K562 (cell line): Measurements from ENCODE around the gene HIPK1. TPM values are rescaled to one million over a fixed set of nuclear protein-coding genes. Genes with fewer than 3 reads are reported as not detected.
A peak's percentile ranks its signal among the peaks of the same experiment; 100 is the strongest.

Experiments
- CHAMP1 ChIP-seq: fragments of 450-650 bp; IDR thresholded peaks from 2 replicates; pipeline ENCODE4 v1.6.1; 2016; ENCODE audit warnings: mild to moderate bottlenecking
- CUX1 ChIP-seq: fragments of 200-800 bp; sonication (Bioruptor generic); IDR thresholded peaks from 2 replicates; pipeline ENCODE4 v1.6.1; 2016; ENCODE audit warnings: missing genetic modification characterization, missing compliant biosample characterization
- DEAF1 ChIP-seq: fragments of 450-650 bp; formaldehyde crosslinking; IDR thresholded peaks from 2 replicates; pipeline ENCODE4 v1.4.0; 2020; ENCODE audit warnings: mild to moderate bottlenecking, moderate library complexity
- E2F4 ChIP-seq: sonication (generic); formaldehyde crosslinking; IDR thresholded peaks from 2 replicates; pipeline ENCODE4 v1.8.0; 2022; ENCODE audit warnings: mild to moderate bottlenecking, low read depth, missing genetic modification reagents
- EP300 ChIP-seq: IDR thresholded peaks from 2 replicates; pipeline ENCODE4 v1.6.1; 2012; ENCODE audit warnings: low read length, improper control_type of control experiment
- GTF2F1 ChIP-seq: IDR thresholded peaks from 2 replicates; pipeline ENCODE4 v1.6.1; 2011; ENCODE audit warnings: low read depth, low read length, improper control_type of control experiment
- KAT7 ChIP-seq: sonication (generic); formaldehyde crosslinking; IDR thresholded peaks from 2 replicates; pipeline ENCODE4 v1.8.0; 2022; ENCODE audit warnings: missing genetic modification reagents, mild to moderate bottlenecking, borderline replicate concordance
- KDM2B ChIP-seq: fragments of 250-450 bp; sonication (Bioruptor Pico); IDR thresholded peaks from 2 replicates; pipeline ENCODE4 v1.8.0; 2021; ENCODE audit warnings: mild to moderate bottlenecking, moderate library complexity
- KDM4B ChIP-seq, 2 experiments: fragments of 450-650 bp in 1 of 2; sonication (generic) in 1 of 2; IDR thresholded peaks; 2 replicates each; pipeline ENCODE4 v1.6.1; 2016 to 2017; ENCODE audit warnings: borderline replicate concordance in 2 of 2, antibody characterized with exemption in 1 of 2, low read depth in 1 of 2, mild to moderate bottlenecking in 1 of 2
- LCOR ChIP-seq: sonication (generic); formaldehyde crosslinking; IDR thresholded peaks from 2 replicates; pipeline ENCODE4 v1.8.0; 2022; ENCODE audit warnings: mild to moderate bottlenecking, missing genetic modification reagents
- RBM15 ChIP-seq: fragments of 200-400 bp; formaldehyde crosslinking; IDR thresholded peaks from 2 replicates; pipeline ENCODE4 v1.6.1; 2018; ENCODE audit warnings: mild to moderate bottlenecking, low read length, moderate library complexity; ENCODE audit not compliant: insufficient read depth
- YBX1 ChIP-seq: fragments of 450-650 bp; IDR thresholded peaks from 2 replicates; pipeline ENCODE4 v1.7.1; 2016; ENCODE audit warnings: mild to moderate bottlenecking
- ZBED1 ChIP-seq: IDR thresholded peaks from 2 replicates; pipeline ENCODE4 v1.6.1; 2014
- ZNF316 ChIP-seq: fragments of 450-650 bp; IDR thresholded peaks from 2 replicates; pipeline ENCODE4 v1.6.1; 2016
- ZNF639 ChIP-seq, 2 experiments: fragments of 200-800 bp in 1 of 2; sonication (Bioruptor generic) in 1 of 2; sonication (generic) in 1 of 2; formaldehyde crosslinking in 1 of 2; IDR thresholded peaks in 1 of 2; conservative IDR thresholded peaks in 1 of 2; 2 replicates each; pipeline versions ENCODE4 v1.5.0 to v1.6.1; 2016 to 2020; ENCODE audit warnings: missing compliant biosample characterization in 1 of 2, missing genetic modification characterization in 1 of 2, missing genetic modification reagents in 1 of 2
- polyA plus RNA-seq, 8 experiments: library from polyadenylated mRNA; depleted of rRNA in 4 of 8; stranded (reverse) in 5 of 8; unstranded in 3 of 8; fragments of >200 nt; fragmentation: Nextera tagmentation in 2 of 8; fragmentation: Illumina TruSeq in 1 of 8; extraction: Ambion mirVana in 2 of 8; extraction: Trizol in 1 of 8; gene quantifications; 2 replicates each; pipeline versions ENCODE4 v1.2.1 to v1.2.3, GENCODE V29; 2011 to 2014; ENCODE audit warnings: inconsistent platforms in 1 of 8, missing spikeins in 1 of 8
- total RNA-seq, 7 experiments: library from RNA; depleted of rRNA in 6 of 7; stranded (reverse); fragments of >200 nt in 6 of 7; fragmentation: Illumina TruSeq in 2 of 7; extraction: Trizol in 2 of 7; gene quantifications; 2 replicates each; pipeline versions ENCODE4 v1.2.1 to v1.2.3, GENCODE V29; 2011 to 2021; ENCODE audit warnings: low replicate concordance in 1 of 7

Gene HIPK1
- total and polyA plus RNA-seq, 9 of the 15 experiments (the other 6 are each of a cell fraction or from before 2014, with no cell fraction given), result 10.0 to 57.9 (median 29.6) TPM

GRCh38 chr1:113913887-113914664 lies 15.0 kb upstream of the HIPK1 start (continued):
- TF ChIP-seq ZNF639 (CRISPR knock-in tag; conservative IDR thresholded peaks at IDR 0.05 in 1 of 2, IDR thresholded peaks at IDR 0.05 in 1 of 2) (peak in 1 of 2 experiments; percentile 94; a peak in 2 of 4 replicates), CHAMP1 (peak; percentile 97), KDM4B (IDR thresholded peaks at IDR 0.05; ENCODE audit: borderline replicate concordance in 2 of 2, low read depth in 1 of 2) (no peak), YBX1 (no peak), GTF2F1 (no peak), KAT7 (no peak), DEAF1 (CRISPR knock-in tag) (0 out of 2 replicates have a peak, but pooled peaks have one; percentile 12), EP300 (peak; percentile 99), E2F4 (CRISPR knock-in tag) (no peak), ZBED1 (peak; percentile 87; the same call in 1 of the 2 replicates), CUX1 (CRISPR knock-in tag) (peak; percentile 92), RBM15 (no peak), ZNF316 (peak; percentile 88), LCOR (peak; percentile 82; the same call in 1 of the 2 replicates), KDM2B (CRISPR knock-in tag) (no peak)
